G401 (cell line): ENCODE data around the gene TMPRSS3. TPM values are rescaled to one million over a fixed set of nuclear protein-coding genes. Genes with fewer than 3 reads are reported as not detected.
"Not testable (repeated sequence)": the region's sequence is repeated elsewhere in the genome, so short reads cannot be mapped to it uniquely, and the experiment has no call there.

ENCODE experiments used
- DNase-seq: peaks from one replicate; pipeline ENCODE4 v3.0.0-alpha.2; 2015; ENCODE audit warnings: low spot score
- in situ Hi-C: cut with HindIII; loops from 2 replicates; pipeline ENCODE4 v1.10.0; 2016; ENCODE audit warnings: low sequenced_read_pairs, mixed read lengths
- total RNA-seq: library from RNA; depleted of rRNA; stranded (reverse); fragments of >200 nt; shearing (Covaris generic); gene quantifications from 2 replicates; pipeline ENCODE4 v1.2.3, GENCODE V29; 2014

The TMPRSS3 gene
- total RNA-seq, 1 experiment from 2014 or later: not detected

GRCh38 chr21:42412636-42412933 is 16.7 kb upstream of the TMPRSS3 start:
- in situ Hi-C loops: no loop called here
- no peak for DNase-seq

- no peak for DNase-seq
- in situ Hi-C loops: no loop called here
Observed at GRCh38 chr21:42411891-42412635, 16.2 kb upstream of the TMPRSS3 start.

DNA sequence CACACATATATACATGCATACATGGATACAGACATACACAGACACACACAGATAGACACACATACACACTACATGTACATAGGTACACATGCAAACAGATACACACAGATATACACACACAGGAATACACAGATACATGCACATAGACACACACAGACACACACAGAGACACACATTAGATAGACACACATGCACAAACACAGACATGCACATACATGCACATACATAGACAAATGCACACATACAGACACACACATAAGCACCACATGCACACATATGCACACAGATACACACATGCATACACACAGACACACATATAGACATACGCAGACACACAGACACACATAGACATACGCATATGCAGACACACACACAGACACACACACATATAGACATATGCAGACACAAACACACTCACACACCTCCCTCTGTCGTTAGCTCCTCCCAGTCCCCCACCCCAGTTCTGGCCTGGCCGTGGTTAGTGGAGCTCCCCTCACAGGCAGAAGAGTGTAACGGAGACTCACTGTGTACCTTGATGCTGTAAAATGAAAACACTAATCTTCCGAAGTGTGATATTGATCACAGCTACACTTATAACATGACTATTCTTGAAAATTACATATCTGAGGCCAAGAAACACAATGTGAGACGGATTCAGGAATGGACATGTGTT is 15.5 kb upstream of the TMPRSS3 start:
- no peak for DNase-seq
- in situ Hi-C loops: no loop called here

GRCh38 chr21:42409366-42409765 is 13.5 kb upstream of the TMPRSS3 start:
- in situ Hi-C loops: loop anchor here (10.0 kb wide), 1 partner anchor 65 kb away; no protein-coding TSS in a partner anchor

DNA sequence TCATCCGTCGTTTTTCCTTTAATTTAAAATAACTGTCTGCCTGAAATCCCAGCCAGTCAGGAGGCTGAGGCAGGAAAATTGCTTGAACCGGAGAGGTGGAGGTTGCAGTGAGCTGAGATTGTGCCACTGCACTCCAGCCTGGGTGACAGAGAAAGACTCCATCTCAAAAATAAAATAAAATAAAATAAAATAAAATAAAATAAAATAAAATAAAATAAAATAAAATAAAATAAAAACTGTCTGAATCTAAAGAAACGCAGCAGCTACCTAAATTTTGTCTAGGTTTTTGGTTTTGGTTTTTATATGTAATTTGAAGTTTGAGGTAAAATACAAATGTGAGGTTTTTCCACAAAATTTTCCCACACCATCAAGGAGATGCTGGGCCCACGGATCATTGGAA is 12.9 kb upstream of the TMPRSS3 start:
- in situ Hi-C loops: loop anchor here (10.0 kb wide), 1 partner anchor 64 kb away; no protein-coding TSS in a partner anchor
- not testable (repeated sequence) for DNase-seq

More at GRCh38 chr21:42409366-42409765, 13.5 kb upstream of the TMPRSS3 start:
- DNase-seq: no peak

- no peak for DNase-seq
- in situ Hi-C loops: loop anchor here (10.0 kb wide), 1 partner anchor 63 kb away; no protein-coding TSS in a partner anchor
Observed at GRCh38 chr21:42407476-42407875, 11.6 kb upstream of the TMPRSS3 start.

DNA sequence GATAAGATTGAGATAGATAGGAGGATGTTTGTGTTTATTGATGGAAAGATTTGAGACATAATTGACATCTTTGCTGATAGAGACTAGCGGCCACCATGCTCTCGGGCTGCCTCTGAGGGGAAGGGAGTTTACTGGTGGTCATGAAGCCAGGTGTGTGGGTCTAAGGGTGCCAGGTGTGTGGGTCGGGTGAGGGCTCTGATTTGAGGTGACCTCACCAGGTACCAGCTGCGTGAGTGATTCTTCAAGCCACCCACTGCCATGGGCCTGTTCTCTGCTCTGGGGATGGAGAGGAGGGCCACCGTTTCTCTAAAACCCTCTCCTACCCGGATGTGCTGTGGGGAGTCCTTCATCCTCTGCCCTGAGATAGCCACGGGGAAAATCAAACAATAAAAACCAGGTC is 11.0 kb upstream of the TMPRSS3 start:
- DNase-seq: no peak
- in situ Hi-C loops: loop anchor here (10.0 kb wide), 1 partner anchor 62 kb away; no protein-coding TSS in a partner anchor

GRCh38 chr21:42406201-42406621 is 10.4 kb upstream of the TMPRSS3 start:
- DNase-seq: no peak
- in situ Hi-C loops: loop anchor here (10.0 kb wide), 1 partner anchor 61 kb away; no protein-coding TSS in a partner anchor

- in situ Hi-C loops: loop anchor here (10.0 kb wide), 1 partner anchor 61 kb away; no protein-coding TSS in a partner anchor
- no peak for DNase-seq
Observed at GRCh38 chr21:42405064-42406013, 9.5 kb upstream of the TMPRSS3 start.

DNA sequence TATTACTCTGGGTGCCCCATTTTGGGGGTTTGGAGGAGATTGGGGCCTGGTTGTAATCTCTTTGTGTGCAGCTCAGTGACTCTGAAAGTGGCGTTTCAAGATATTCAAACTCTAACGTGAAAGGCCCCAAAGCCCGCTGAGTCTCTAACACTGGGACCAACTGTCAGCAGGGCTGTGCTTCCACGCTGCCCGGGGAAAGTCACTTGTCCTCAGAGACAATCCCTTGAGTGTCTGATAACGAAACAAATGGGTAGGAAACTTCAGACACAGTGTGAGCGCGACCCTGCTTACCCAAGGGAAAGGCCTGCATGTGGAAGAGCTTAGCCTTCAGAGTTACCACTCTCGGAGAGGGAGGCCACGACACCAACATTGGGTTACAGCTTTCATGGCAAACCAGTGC is 8.7 kb upstream of the TMPRSS3 start:
- in situ Hi-C loops: loop anchor here (10.0 kb wide), 1 partner anchor 60 kb away; no protein-coding TSS in a partner anchor

DNA sequence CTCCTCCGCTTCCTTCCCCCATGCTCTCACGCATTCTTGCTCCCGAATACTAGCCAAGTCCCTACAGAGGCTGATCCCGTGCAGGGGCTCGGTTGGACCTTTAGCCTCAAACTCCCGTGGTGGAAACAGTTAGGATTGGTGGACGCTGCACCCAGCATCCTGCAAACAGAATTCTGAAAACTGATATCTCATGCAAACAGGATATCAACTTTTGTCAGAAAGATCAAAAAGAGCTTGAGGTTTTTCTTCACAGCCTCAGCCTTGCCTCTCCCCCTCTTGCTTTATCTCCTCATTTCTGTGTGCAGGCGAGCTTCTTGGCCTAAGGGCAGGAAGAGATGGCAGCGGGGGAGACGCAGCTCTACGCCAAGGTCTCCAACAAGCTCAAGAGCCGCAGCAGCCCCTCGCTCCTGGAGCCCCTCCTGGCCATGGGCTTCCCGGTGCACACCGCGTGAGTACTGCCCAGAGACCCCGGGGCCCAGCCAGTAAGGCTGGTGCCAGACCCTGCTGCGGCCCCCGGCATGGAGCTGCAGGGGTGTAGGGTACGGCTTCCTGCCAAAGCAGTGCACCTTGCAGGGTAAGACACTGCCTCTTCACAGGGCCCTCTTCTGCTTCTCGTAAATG is 7.9 kb upstream of the TMPRSS3 start, which contains the start of gene UBASH3A:
Gene UBASH3A, plus strand, starts transcription at position 292 of the 621 bp plus-strand sequence. Its CDS starts 44 bp downstream, at position 336.
- DNase-seq: no peak
- in situ Hi-C loops: loop anchor here (10.0 kb wide), 1 partner anchor 59 kb away; no protein-coding TSS in a partner anchor

More for the DNA sequence above, 8.7 kb upstream of the TMPRSS3 start:
- no peak for DNase-seq

DNA sequence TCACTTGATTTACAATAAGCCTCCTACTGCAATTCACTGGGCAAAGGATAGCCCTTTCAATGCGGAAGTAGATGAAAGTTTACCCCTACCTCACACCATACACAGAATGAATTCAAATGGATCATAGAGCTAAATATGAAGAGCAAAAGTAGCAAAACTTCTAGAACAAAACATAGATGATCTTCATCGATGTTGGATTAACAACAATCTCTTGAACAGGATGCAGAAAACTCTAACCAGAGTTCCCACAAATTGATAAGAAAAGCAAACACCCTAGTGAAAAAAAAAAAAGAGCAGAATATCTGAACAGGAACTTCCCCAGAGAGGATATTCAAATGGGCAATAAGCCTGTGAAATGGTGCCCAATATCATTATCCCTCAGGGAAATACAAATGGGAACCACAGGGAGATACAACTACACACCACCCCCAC is 6.0 kb upstream of the TMPRSS3 start:
- no peak for DNase-seq
- in situ Hi-C loops: loop anchor here (10.0 kb wide), 1 partner anchor 57 kb away; no protein-coding TSS in a partner anchor

DNA sequence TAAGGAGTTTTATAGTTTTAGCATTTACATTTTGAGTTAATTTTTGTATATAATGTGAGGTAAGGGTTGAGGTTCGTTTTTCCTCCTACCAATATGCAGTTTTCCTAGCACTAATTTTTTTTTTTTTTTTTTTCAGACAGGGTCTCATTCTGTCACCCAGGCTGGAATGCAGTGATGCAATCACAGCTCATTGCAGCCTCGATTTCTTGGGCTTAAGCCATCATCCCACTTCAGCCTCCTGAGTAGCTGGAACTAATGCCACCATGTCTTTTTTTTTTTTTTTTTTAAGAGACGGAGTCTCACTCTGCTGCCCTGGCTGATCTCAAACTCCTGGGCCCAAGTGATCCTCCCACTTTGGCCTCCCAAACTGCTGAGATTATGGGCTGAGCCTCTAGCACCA is 5.3 kb upstream of the TMPRSS3 start:
- in situ Hi-C loops: loop anchor here (10.0 kb wide), 1 partner anchor 56 kb away; no protein-coding TSS in a partner anchor
- DNase-seq: no peak

DNA sequence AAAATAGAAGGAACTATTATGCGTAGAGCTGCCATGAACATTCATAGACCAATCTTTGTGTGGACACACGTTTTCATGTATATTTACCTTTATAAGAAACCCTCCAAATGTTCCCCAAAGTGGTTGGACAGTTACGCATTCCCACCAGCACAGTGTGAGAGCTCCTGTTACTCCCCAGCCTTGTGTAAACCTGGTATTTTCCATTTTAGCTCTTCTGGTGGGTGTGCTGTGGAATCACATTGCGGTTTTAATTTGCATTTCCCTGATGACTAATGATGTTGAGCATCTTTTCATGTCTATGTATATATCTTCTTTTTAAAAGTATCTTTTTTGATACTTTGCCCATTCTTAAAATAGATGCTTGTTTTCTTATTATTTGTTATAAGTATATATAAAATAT is 4.7 kb upstream of the TMPRSS3 start:
- in situ Hi-C loops: loop anchor here (10.0 kb wide), 1 partner anchor 56 kb away; no protein-coding TSS in a partner anchor
- DNase-seq: no peak

- in situ Hi-C loops: no loop called here
- DNase-seq: no peak
Observed at GRCh38 chr21:42398436-42399028, 2.7 kb upstream of the TMPRSS3 start.

- in situ Hi-C loops: no loop called here
- DNase-seq: no peak
Observed at GRCh38 chr21:42397746-42398394, 2.0 kb upstream of the TMPRSS3 start.
